ENCODE results near the gene RAPH1. TPM values are rescaled to one million over a fixed set of nuclear protein-coding genes. Genes with fewer than 3 reads are reported as not detected.
"Not testable (repeated sequence)": the region's sequence is repeated elsewhere in the genome, so short reads cannot be mapped to it uniquely, and the experiment has no call there.

The RAPH1 gene
- total RNA-seq, 1 experiment from 2014 or later: not detected

DNA sequence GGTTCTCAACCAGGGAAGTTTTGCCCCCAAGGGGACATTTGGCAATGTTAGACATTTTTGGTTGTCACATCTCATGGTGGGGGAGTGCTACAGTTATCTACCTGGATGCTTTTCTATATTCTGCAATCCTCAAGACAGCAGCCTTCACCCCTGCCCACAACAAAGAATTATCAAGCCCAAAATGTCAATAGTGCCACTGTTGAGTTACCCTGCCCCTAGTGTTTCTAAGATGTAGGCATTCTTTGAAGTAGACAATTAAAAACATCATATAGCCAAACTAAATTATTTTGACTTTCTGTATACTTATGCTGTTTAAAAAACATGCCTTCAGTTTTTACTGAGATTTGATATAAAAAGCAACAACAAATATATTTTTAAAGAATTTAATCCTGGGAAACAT lies 158.9 kb downstream of the RAPH1 start:
- Histone ChIP-seq H3K79me2 (ENCODE audit: low read length) (peaks cover 70% of the 10 kb centered on the region), H3K4me2 (ENCODE audit: low read depth, low read length, poor library complexity, severe bottlenecking) (no peak overlapping the region), H4K20me1 (ENCODE audit: insufficient read depth, low read depth, low read length) (no peaks in the 10 kb centered on the region)

DNA sequence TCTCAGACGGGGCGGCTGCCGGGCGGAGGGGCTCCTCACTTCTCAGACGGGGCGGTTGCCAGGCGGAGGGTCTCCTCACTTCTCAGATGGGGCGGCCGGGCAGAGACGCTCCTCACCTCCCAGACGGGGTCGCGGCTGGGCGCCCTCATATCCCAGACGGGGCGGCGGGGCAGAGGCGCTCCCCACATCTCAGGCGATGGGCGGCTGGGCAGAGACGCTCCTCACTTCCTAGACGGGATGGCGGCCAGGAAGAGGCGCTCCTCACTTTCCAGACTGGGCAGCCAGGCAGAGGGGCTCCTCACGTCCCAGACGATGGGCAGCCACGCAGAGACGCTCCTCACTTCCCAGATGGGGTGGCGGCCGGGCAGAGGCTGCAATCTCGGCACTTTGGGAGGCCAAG lies 162.4 kb downstream of the RAPH1 start:
- not testable (repeated sequence) for DNase-seq; H2AFZ ChIP-seq (ENCODE audit: low read length); H3K9me3 ChIP-seq (ENCODE audit: low read length); H3K9me2 ChIP-seq (replicated peaks; ENCODE audit: insufficient read depth, low read length); H3K9ac ChIP-seq (ENCODE audit: low read length); H3K27me3 ChIP-seq (ENCODE audit: low read length); H3K4me2 ChIP-seq (ENCODE audit: low read depth, low read length, poor library complexity, severe bottlenecking); H3K27ac ChIP-seq (ENCODE audit: low read length); H3K4me3 ChIP-seq (ENCODE audit: low read length); H4K20me1 ChIP-seq (ENCODE audit: insufficient read depth, low read depth, low read length)
- Histone ChIP-seq H3K36me3 (ENCODE audit: insufficient read depth, low read length) (peaks cover 21% of the 10 kb centered on the region), H3K4me1 (ENCODE audit: low read length) (peaks cover 12% of the 10 kb centered on the region; the same call in 1 of the 2 replicates), H3K79me2 (ENCODE audit: low read length) (peaks cover 74% of the 10 kb centered on the region)

More for the DNA sequence above, 158.9 kb downstream of the RAPH1 start:
- H3K27me3 ChIP-seq (ENCODE audit: low read length): no peaks in the 10 kb centered on the region
- H3K4me1 ChIP-seq (ENCODE audit: low read length): peaks cover 4% of the 10 kb centered on the region; the same call in 1 of the 2 replicates
- H3K9me2 ChIP-seq (replicated peaks; ENCODE audit: insufficient read depth, low read length): no peaks in the 10 kb centered on the region
- no peak overlapping the region for H2AFZ ChIP-seq (ENCODE audit: low read length)
- H3K27ac ChIP-seq (ENCODE audit: low read length): no peak overlapping the region
- no peak for DNase-seq
- H3K4me3 ChIP-seq (ENCODE audit: low read length): no peak overlapping the region
- no peak overlapping the region for H3K9ac ChIP-seq (ENCODE audit: low read length)
- peaks cover 8% of the 10 kb centered on the region; the same call in 1 of the 2 replicates for H3K36me3 ChIP-seq (ENCODE audit: insufficient read depth, low read length)
- no peaks in the 10 kb centered on the region for H3K9me3 ChIP-seq (ENCODE audit: low read length)

GRCh38 chr2:203366639-203367466 lies 168.2 kb downstream of the RAPH1 start:
- Histone ChIP-seq H3K9me2 (replicated peaks; ENCODE audit: insufficient read depth, low read length) (no peaks in the 10 kb centered on the region), H3K27me3 (ENCODE audit: low read length) (no peaks in the 10 kb centered on the region), H3K9ac (ENCODE audit: low read length) (no peak overlapping the region), H3K36me3 (ENCODE audit: insufficient read depth, low read length) (peaks cover 29% of the 10 kb centered on the region), H3K9me3 (ENCODE audit: low read length) (no peaks in the 10 kb centered on the region), H3K4me2 (ENCODE audit: low read depth, low read length, poor library complexity, severe bottlenecking) (no peak overlapping the region), H4K20me1 (ENCODE audit: insufficient read depth, low read depth, low read length) (no peaks in the 10 kb centered on the region), H3K27ac (ENCODE audit: low read length) (no peak overlapping the region), H3K4me1 (ENCODE audit: low read length) (peaks cover 11% of the 10 kb centered on the region; the same call in 1 of the 2 replicates), H3K4me3 (ENCODE audit: low read length) (no peak overlapping the region), H3K79me2 (ENCODE audit: low read length) (peaks cover 88% of the 10 kb centered on the region), H2AFZ (ENCODE audit: low read length) (no peak overlapping the region)
- no peak for DNase-seq

DNA sequence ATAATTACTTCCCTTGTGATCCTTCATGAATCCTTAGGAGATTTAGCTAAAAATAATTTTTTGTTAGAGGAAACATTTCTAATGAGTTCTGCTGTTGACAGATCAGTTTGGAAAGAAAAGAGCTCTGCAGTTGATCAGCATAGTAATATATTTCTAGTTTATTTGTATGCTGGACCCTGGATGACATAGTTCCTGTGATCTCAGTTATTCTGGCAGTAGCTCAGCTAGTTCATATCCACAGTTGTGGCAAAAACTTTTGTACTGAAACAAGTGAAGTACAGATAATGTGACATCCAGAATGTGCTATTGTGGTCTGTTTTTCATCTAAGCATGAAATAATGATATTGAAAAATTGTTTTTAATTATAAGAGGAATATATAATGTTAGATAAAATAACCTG lies 173.2 kb downstream of the RAPH1 start:
- Histone ChIP-seq H3K4me3 (ENCODE audit: low read length) (no peak overlapping the region), H3K4me2 (ENCODE audit: low read depth, low read length, poor library complexity, severe bottlenecking) (no peak overlapping the region), H2AFZ (ENCODE audit: low read length) (no peak overlapping the region), H3K27ac (ENCODE audit: low read length) (peak overlapping the region; percentile 26; the same call in 1 of the 2 replicates), H3K79me2 (ENCODE audit: low read length) (peaks cover 93% of the 10 kb centered on the region), H3K36me3 (ENCODE audit: insufficient read depth, low read length) (peaks cover 3% of the 10 kb centered on the region), H3K9ac (ENCODE audit: low read length) (no peak overlapping the region), H3K4me1 (ENCODE audit: low read length) (peaks cover 19% of the 10 kb centered on the region), H3K27me3 (ENCODE audit: low read length) (no peaks in the 10 kb centered on the region), H3K9me3 (ENCODE audit: low read length) (no peaks in the 10 kb centered on the region), H3K9me2 (replicated peaks; ENCODE audit: insufficient read depth, low read length) (no peaks in the 10 kb centered on the region), H4K20me1 (ENCODE audit: insufficient read depth, low read depth, low read length) (no peaks in the 10 kb centered on the region)
- DNase-seq: no peak

GRCh38 chr2:203361495-203361894 lies 173.6 kb downstream of the RAPH1 start:
- H3K27ac ChIP-seq (ENCODE audit: low read length): peak overlapping the region; percentile 26; the same call in 1 of the 2 replicates
- H3K9me2 ChIP-seq (replicated peaks; ENCODE audit: insufficient read depth, low read length): no peaks in the 10 kb centered on the region
- no peak overlapping the region for H3K4me2 ChIP-seq (ENCODE audit: low read depth, low read length, poor library complexity, severe bottlenecking)
- peaks cover 93% of the 10 kb centered on the region for H3K79me2 ChIP-seq (ENCODE audit: low read length)
- H4K20me1 ChIP-seq (ENCODE audit: insufficient read depth, low read depth, low read length): no peaks in the 10 kb centered on the region
- H3K9me3 ChIP-seq (ENCODE audit: low read length): no peaks in the 10 kb centered on the region
- no peaks in the 10 kb centered on the region for H3K27me3 ChIP-seq (ENCODE audit: low read length)
- no peak overlapping the region for H2AFZ ChIP-seq (ENCODE audit: low read length)
- peaks cover 19% of the 10 kb centered on the region for H3K4me1 ChIP-seq (ENCODE audit: low read length)
- no peaks in the 10 kb centered on the region for H3K36me3 ChIP-seq (ENCODE audit: insufficient read depth, low read length)
- DNase-seq: peak; percentile 49
- H3K9ac ChIP-seq (ENCODE audit: low read length): no peak overlapping the region
- no peak overlapping the region for H3K4me3 ChIP-seq (ENCODE audit: low read length)

DNA sequence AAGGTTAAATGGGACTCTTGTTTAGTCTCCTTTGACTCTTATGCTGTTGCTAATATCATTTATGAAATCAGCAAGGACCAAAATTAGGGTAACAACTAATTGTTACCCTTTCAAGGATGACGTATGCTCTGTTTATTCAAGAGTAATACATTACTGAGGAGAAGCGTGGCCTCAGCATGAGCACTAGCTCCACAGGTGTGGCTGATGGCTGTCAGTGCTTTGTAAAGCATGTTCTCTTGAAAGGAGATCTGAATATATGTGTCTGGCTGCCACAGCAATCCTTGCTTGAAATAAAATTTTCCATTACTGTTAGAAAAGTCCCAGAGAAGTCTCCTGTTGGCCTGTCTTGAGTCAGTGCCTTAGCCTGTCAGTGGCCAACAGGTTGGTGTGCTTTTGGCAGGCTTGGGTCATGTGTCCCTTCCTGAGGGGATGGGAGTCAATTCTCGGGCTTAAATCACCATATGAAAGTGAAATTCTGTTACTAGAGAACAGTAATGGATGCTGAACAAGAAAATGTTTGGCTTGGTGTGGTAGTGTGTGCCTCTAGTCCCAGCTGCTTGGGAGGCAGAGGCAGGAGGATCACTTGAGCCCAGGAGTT lies 174.2 kb downstream of the RAPH1 start:
- H3K9me2 ChIP-seq (replicated peaks; ENCODE audit: insufficient read depth, low read length): no peaks in the 10 kb centered on the region
- peak overlapping the region; percentile 26; the same call in 1 of the 2 replicates for H3K27ac ChIP-seq (ENCODE audit: low read length)
- no peak for DNase-seq
- no peak overlapping the region for H3K4me3 ChIP-seq (ENCODE audit: low read length)
- H3K4me1 ChIP-seq (ENCODE audit: low read length): peaks cover 19% of the 10 kb centered on the region
- H2AFZ ChIP-seq (ENCODE audit: low read length): no peak overlapping the region
- no peaks in the 10 kb centered on the region for H3K36me3 ChIP-seq (ENCODE audit: insufficient read depth, low read length)
- no peak overlapping the region for H3K4me2 ChIP-seq (ENCODE audit: low read depth, low read length, poor library complexity, severe bottlenecking)
- no peaks in the 10 kb centered on the region for H4K20me1 ChIP-seq (ENCODE audit: insufficient read depth, low read depth, low read length)
- no peaks in the 10 kb centered on the region for H3K27me3 ChIP-seq (ENCODE audit: low read length)
- no peaks in the 10 kb centered on the region for H3K9me3 ChIP-seq (ENCODE audit: low read length)
- H3K9ac ChIP-seq (ENCODE audit: low read length): no peak overlapping the region
- peaks cover 92% of the 10 kb centered on the region for H3K79me2 ChIP-seq (ENCODE audit: low read length)

- Histone ChIP-seq H3K79me2 (ENCODE audit: low read length) (peaks cover 92% of the 10 kb centered on the region), H3K27me3 (ENCODE audit: low read length) (no peaks in the 10 kb centered on the region), H3K36me3 (ENCODE audit: insufficient read depth, low read length) (no peaks in the 10 kb centered on the region), H3K9me3 (ENCODE audit: low read length) (no peaks in the 10 kb centered on the region), H3K9me2 (replicated peaks; ENCODE audit: insufficient read depth, low read length) (no peaks in the 10 kb centered on the region), H3K4me1 (ENCODE audit: low read length) (peaks cover 19% of the 10 kb centered on the region), H4K20me1 (ENCODE audit: insufficient read depth, low read depth, low read length) (no peaks in the 10 kb centered on the region), H3K4me2 (ENCODE audit: low read depth, low read length, poor library complexity, severe bottlenecking) (no peak overlapping the region), H2AFZ (ENCODE audit: low read length) (no peak overlapping the region), H3K4me3 (ENCODE audit: low read length) (no peak overlapping the region), H3K9ac (ENCODE audit: low read length) (no peak overlapping the region), H3K27ac (ENCODE audit: low read length) (no peak overlapping the region)
- DNase-seq: no peak
Measured at GRCh38 chr2:203359450-203359849, 175.7 kb downstream of the RAPH1 start.

DNA sequence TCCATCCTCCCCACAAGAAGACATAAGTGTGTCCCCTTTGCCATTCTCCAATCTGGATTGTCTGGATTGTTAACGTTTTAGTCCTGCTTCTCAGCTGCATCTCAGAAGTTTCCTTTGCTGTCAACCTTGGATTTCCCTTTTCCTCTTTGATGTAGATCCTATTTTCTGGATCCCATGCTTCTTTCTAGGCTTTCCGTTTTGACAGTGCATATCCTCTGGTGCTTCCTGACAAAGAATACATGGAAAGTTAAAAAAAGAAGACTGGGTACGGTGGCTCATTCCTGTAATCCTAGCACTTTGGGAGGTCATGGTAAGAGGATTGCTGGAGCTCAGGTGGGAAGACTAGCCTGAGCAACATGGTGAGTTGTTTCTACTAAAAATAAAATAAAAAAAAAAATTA lies 180.1 kb downstream of the RAPH1 start:
- H3K27me3 ChIP-seq (ENCODE audit: low read length): no peaks in the 10 kb centered on the region
- H3K79me2 ChIP-seq (ENCODE audit: low read length): peaks cover 95% of the 10 kb centered on the region
- H3K9me2 ChIP-seq (replicated peaks; ENCODE audit: insufficient read depth, low read length): no peaks in the 10 kb centered on the region
- H3K4me2 ChIP-seq (ENCODE audit: low read depth, low read length, poor library complexity, severe bottlenecking): no peak overlapping the region
- 0 out of 2 replicates have a peak, but pooled peaks cover 6% of the 10 kb centered on the region for H4K20me1 ChIP-seq (ENCODE audit: insufficient read depth, low read depth, low read length)
- H3K9ac ChIP-seq (ENCODE audit: low read length): no peak overlapping the region
- H3K4me3 ChIP-seq (ENCODE audit: low read length): no peak overlapping the region
- H3K36me3 ChIP-seq (ENCODE audit: insufficient read depth, low read length): no peaks in the 10 kb centered on the region
- no peak overlapping the region for H3K27ac ChIP-seq (ENCODE audit: low read length)
- DNase-seq: no peak
- no peaks in the 10 kb centered on the region; the same call in 1 of the 2 replicates for H3K4me1 ChIP-seq (ENCODE audit: low read length)
- no peaks in the 10 kb centered on the region for H3K9me3 ChIP-seq (ENCODE audit: low read length)
- no peak overlapping the region for H2AFZ ChIP-seq (ENCODE audit: low read length)

Data from Karpas-422 (cell line).